GM12878 (cell line): ENCODE data around the gene CLASP1. TPM values are rescaled to one million over a fixed set of nuclear protein-coding genes. Genes with fewer than 3 reads are reported as not detected.

Source experiments
- ATAC-seq: fragments of 200-7000 bp; cut with Tn5 transposase; 3 replicates; pipeline ENCODE4 v1.9.1; 2020; ENCODE audit warnings: mild to moderate bottlenecking, moderate library complexity
- BruUV-seq: library from RNA; stranded (reverse); fragments of 400-500 nt; replicated peaks from 2 replicates; lab custom pipeline; 2021; lab: Mats Ljungman, UMichigan
- CTCF ChIA-PET: fragments of 300-600 bp; sonication (Branson Sonifier 250); formaldehyde crosslinking; extraction: SDS; loops from one replicate; lab custom pipeline; 2021; ENCODE audit warnings: inconsistent platforms; lab: Yijun Ruan, JAX
- POLR2A ChIA-PET: fragments of 350-600 bp; formaldehyde crosslinking; extraction: SDS; loops from one replicate; lab custom pipeline; 2021; ENCODE audit warnings: inconsistent platforms; lab: Charles Lee
- RAD21 ChIA-PET: fragments of 300-600 bp; sonication (Branson Sonifier 250); formaldehyde crosslinking; loops from one replicate; lab custom pipeline; 2023; ENCODE audit warnings: antibody characterized with exemption; ENCODE audit not compliant: unreplicated experiment; lab: Charles Lee
- SMC1A ChIA-PET: fragments of 300-600 bp; sonication (Branson Sonifier 250); formaldehyde crosslinking; loops from one replicate; lab custom pipeline; 2023; ENCODE audit not compliant: unreplicated experiment, uncharacterized antibody; lab: Charles Lee
- DNase-seq: peaks from one replicate; pipeline ENCODE4 v3.0.0-alpha.2; 2011; ENCODE audit warnings: low read depth, low spot score
- FAIRE-seq: peaks from 3 replicates; lab custom pipeline; 2011; peaks lifted over from hg19 to GRCh38; lab: Jason Lieb, UNC
- H2AFZ ChIP-seq: 2 replicates; pipeline ENCODE4 v1.6.0; 2011; ENCODE audit warnings: low read depth, low read length, control low read depth; ENCODE audit not compliant: control insufficient read depth
- H3K27ac ChIP-seq: 2 replicates; pipeline ENCODE4 v1.5.1; 2011; ENCODE audit warnings: control low read depth; ENCODE audit not compliant: control insufficient read depth, insufficient read depth
- H3K27me3 ChIP-seq, 2 experiments: replicated peaks in 1 of 2; 2 replicates each; pipeline versions ENCODE4 v1.6.0 to v1.6.1; 2011; ENCODE audit warnings: low read length in 1 of 2; ENCODE audit not compliant: control insufficient read depth in 2 of 2, insufficient read depth in 2 of 2
- H3K36me3 ChIP-seq, 2 experiments: 2 replicates each; pipeline ENCODE4 v1.5.1; 2011; ENCODE audit warnings: low read length in 1 of 2; ENCODE audit not compliant: control insufficient read depth in 2 of 2, insufficient read depth in 2 of 2
- H3K4me1 ChIP-seq: 2 replicates; pipeline ENCODE4 v1.6.1; 2011; ENCODE audit warnings: mild to moderate bottlenecking, low read length, moderate library complexity, mixed read lengths; ENCODE audit not compliant: control insufficient read depth, insufficient read depth
- H3K4me2 ChIP-seq: 2 replicates; pipeline ENCODE4 v1.6.0; 2011; ENCODE audit warnings: control low read depth; ENCODE audit not compliant: control insufficient read depth, insufficient read depth
- H3K4me3 ChIP-seq: fragments of 200-600 bp; sonication (generic); 2 replicates; pipeline ENCODE4 v1.5.1; 2016
- H3K79me2 ChIP-seq: 2 replicates; pipeline ENCODE4 v1.6.0; 2011; ENCODE audit warnings: low read length; ENCODE audit not compliant: control insufficient read depth, insufficient read depth
- H3K9ac ChIP-seq: 2 replicates; pipeline ENCODE4 v1.8.0; 2011; ENCODE audit warnings: low read length, control low read depth, mixed read lengths; ENCODE audit not compliant: control insufficient read depth, insufficient read depth
- H3K9me3 ChIP-seq: replicated peaks from 3 replicates; pipeline ENCODE4 v1.5.1; 2011; ENCODE audit warnings: mild to moderate bottlenecking, low read length; ENCODE audit not compliant: control insufficient read depth, insufficient read depth
- H4K20me1 ChIP-seq: 2 replicates; pipeline ENCODE4 v1.6.0; 2011; ENCODE audit not compliant: control insufficient read depth, insufficient read depth
- FOXM1 ChIP-seq: IDR thresholded peaks from 2 replicates; pipeline ENCODE4 v1.6.1; 2012; ENCODE audit warnings: low read depth, mild to moderate bottlenecking, inconsistent platforms, low read length, moderate library complexity
- HCFC1 ChIP-seq: fragments of 150-350 bp; IDR thresholded peaks from 2 replicates; pipeline ENCODE4 v1.6.1; 2014; ENCODE audit warnings: low read length
- HDAC2 ChIP-seq: fragments of 200-600 bp; sonication (generic); IDR thresholded peaks from 2 replicates; pipeline ENCODE4 v1.6.1; 2017
- KAT2A ChIP-seq: conservative IDR thresholded peaks from 2 replicates; pipeline ENCODE4 v1.6.1; 2011; ENCODE audit warnings: low read depth, low read length; ENCODE audit not compliant: control insufficient read depth
- NR2C2 ChIP-seq: IDR thresholded peaks from 2 replicates; pipeline ENCODE4 v1.6.1; 2011; ENCODE audit warnings: borderline replicate concordance, low read depth; ENCODE audit not compliant: control insufficient read depth, insufficient read length
- PAX8 ChIP-seq: fragments of 450-650 bp; IDR thresholded peaks from 2 replicates; pipeline ENCODE4 v1.6.1; 2017; ENCODE audit warnings: mild to moderate bottlenecking, moderate library complexity
- RAD21 ChIP-seq: IDR thresholded peaks from 2 replicates; pipeline ENCODE4 v1.6.1; 2011; ENCODE audit warnings: mild to moderate bottlenecking, low read depth, low read length, moderate library complexity; ENCODE audit not compliant: insufficient read depth
- ZNF24 ChIP-seq: fragments of 450-650 bp; IDR thresholded peaks from 2 replicates; pipeline ENCODE4 v1.6.1; 2017; ENCODE audit warnings: antibody characterized with exemption, mild to moderate bottlenecking
- WGBS: methylation state at CpG from one replicate; pipeline ENCODE4 v1.1.6; 2016; ENCODE audit warnings: low lambda C conversion rate; ENCODE audit not compliant: insufficient replicate concordance, insufficient coverage; ENCODE audit errors: missing lambda C conversion rate; 5-methylcytosine and 5-hydroxymethylcytosine counted together
- in situ Hi-C: fragments of 300-500 bp; cut with MboI; formaldehyde crosslinking; loops from 9 replicates; pipeline ENCODE4 v1.14.3; 2018; ENCODE audit warnings: mixed read lengths
- intact Hi-C: fragments of 100-400 bp; cut with micrococcal nuclease; formaldehyde crosslinking; loops from one replicate; pipeline ENCODE4 v1.14.2; 2022; ENCODE audit not compliant: unreplicated experiment
- polyA plus RNA-seq, 11 experiments: library from polyadenylated mRNA; depleted of rRNA in 4 of 11; unstranded in 6 of 11; stranded (reverse) in 5 of 11; fragments of >200 nt; fragmentation: Nextera tagmentation in 4 of 11; fragmentation: Illumina TruSeq in 1 of 11; extraction: Ambion mirVana in 4 of 11; extraction: Trizol in 1 of 11; gene quantifications; 1 replicate in 1 of 11; 2 replicates in 10 of 11; pipeline versions ENCODE4 v1.2.1 to v1.2.3, GENCODE V29; 2011 to 2016; ENCODE audit warnings: inconsistent platforms in 2 of 11, missing spikeins in 2 of 11, low read depth in 1 of 11
- total RNA-seq, 4 experiments: library from RNA; depleted of rRNA in 3 of 4; stranded (reverse); fragments of >200 nt in 3 of 4; fragmentation: Illumina TruSeq in 1 of 4; extraction: Trizol in 1 of 4; gene quantifications; 2 replicates each; pipeline versions ENCODE4 v1.2.1 to v1.2.3, GENCODE V29; 2013 to 2021
- TF ChIP-seq, protein P1 (sequence below): fragments of 450-650 bp; IDR thresholded peaks from 2 replicates; pipeline ENCODE4 v1.6.1; 2016; ENCODE audit warnings: mild to moderate bottlenecking, moderate library complexity, borderline replicate concordance

The CLASP1 gene
- total and polyA plus RNA-seq, 10 of the 15 experiments (the other 5 are each of a cell fraction or from before 2014, with no cell fraction given), result 1.4 to 62.4 (median 32.9) TPM

GRCh38 chr2:121418494-121419058, 230.7 kb downstream of the CLASP1 start:
- RAD21 ChIA-PET, result no interaction called here
- in situ Hi-C loops (no loop called here), intact Hi-C loops (no loop called here)
- Histone ChIP-seq H3K9me3 (no peaks in the 10 kb centered on the region), H3K9ac (no peak overlapping the region), H3K36me3 (peaks cover 4 to 24% of the 10 kb centered on the region in 2 experiments; a peak in 2 of 4 replicates), H3K4me2 (no peak overlapping the region), H3K4me1 (no peaks in the 10 kb centered on the region), H3K27ac (no peak overlapping the region), H3K4me3 (no peak overlapping the region), H3K79me2 (no peaks in the 10 kb centered on the region), H4K20me1 (no peaks in the 10 kb centered on the region), H3K27me3 (no peaks in the 10 kb centered on the region), H2AFZ (no peak overlapping the region)
- WGBS, result 98% methylated on average over 18 of the region's 18 CpGs
- DNase-seq, result no peak
- CTCF ChIA-PET, result no interaction called here
- FAIRE-seq, result no peak
- ATAC-seq, result no peak
- SMC1A ChIA-PET, result interaction anchor here (0.8 kb wide), 1 partner anchor 14 kb away, joined by 3 read pairs; no protein-coding TSS in a partner anchor
- no peak for TF ChIP-seq PAX8
- no peak for TF ChIP-seq FOXM1
- TF ChIP-seq, protein P1, sequence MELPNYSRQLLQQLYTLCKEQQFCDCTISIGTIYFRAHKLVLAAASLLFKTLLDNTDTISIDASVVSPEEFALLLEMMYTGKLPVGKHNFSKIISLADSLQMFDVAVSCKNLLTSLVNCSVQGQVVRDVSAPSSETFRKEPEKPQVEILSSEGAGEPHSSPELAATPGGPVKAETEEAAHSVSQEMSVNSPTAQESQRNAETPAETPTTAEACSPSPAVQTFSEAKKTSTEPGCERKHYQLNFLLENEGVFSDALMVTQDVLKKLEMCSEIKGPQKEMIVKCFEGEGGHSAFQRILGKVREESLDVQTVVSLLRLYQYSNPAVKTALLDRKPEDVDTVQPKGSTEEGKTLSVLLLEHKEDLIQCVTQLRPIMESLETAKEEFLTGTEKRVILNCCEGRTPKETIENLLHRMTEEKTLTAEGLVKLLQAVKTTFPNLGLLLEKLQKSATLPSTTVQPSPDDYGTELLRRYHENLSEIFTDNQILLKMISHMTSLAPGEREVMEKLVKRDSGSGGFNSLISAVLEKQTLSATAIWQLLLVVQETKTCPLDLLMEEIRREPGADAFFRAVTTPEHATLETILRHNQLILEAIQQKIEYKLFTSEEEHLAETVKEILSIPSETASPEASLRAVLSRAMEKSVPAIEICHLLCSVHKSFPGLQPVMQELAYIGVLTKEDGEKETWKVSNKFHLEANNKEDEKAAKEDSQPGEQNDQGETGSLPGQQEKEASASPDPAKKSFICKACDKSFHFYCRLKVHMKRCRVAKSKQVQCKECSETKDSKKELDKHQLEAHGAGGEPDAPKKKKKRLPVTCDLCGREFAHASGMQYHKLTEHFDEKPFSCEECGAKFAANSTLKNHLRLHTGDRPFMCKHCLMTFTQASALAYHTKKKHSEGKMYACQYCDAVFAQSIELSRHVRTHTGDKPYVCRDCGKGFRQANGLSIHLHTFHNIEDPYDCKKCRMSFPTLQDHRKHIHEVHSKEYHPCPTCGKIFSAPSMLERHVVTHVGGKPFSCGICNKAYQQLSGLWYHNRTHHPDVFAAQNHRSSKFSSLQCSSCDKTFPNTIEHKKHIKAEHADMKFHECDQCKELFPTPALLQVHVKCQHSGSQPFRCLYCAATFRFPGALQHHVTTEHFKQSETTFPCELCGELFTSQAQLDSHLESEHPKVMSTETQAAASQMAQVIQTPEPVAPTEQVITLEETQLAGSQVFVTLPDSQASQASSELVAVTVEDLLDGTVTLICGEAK, result no peak
- TF ChIP-seq ZNF24, result no peak
- TF ChIP-seq HDAC2, result no peak
- TF ChIP-seq KAT2A, result no peak
- no peak for TF ChIP-seq NR2C2
- no peak for TF ChIP-seq RAD21
- TF ChIP-seq HCFC1, result no peak
- POLR2A ChIA-PET, result no interaction called here
- BruUV-seq, result no TSS peak
